DOHH2 (cell line): ENCODE measurements around the gene ZBTB25.

Experiments
- H3F3A ChIP-seq: fragments of 200-600 bp; sonication (generic), shearing (Covaris generic); 2 replicates; pipeline ENCODE4 v1.6.0; 2016; ENCODE audit warnings: antibody characterized with exemption, mild to moderate bottlenecking; ENCODE audit not compliant: control insufficient read depth, insufficient read depth
- H3K27ac ChIP-seq: fragments of 200-600 bp; sonication (generic); 2 replicates; pipeline ENCODE4 v1.5.1; 2014; ENCODE audit warnings: low read depth, mild to moderate bottlenecking, low read length, moderate library complexity
- H3K27me3 ChIP-seq: fragments of 200-600 bp; sonication (generic); 2 replicates; pipeline ENCODE4 v1.6.1; 2014; ENCODE audit warnings: mild to moderate bottlenecking, low read length, mixed read lengths; ENCODE audit not compliant: control insufficient read depth
- H3K36me3 ChIP-seq: fragments of 200-600 bp; sonication (generic); 2 replicates; pipeline ENCODE4 v1.6.1; 2014; ENCODE audit warnings: mild to moderate bottlenecking, low read length, moderate library complexity, mixed read lengths; ENCODE audit not compliant: control insufficient read depth
- H3K4me1 ChIP-seq: fragments of 200-600 bp; sonication (generic); 2 replicates; pipeline ENCODE4 v1.6.1; 2014; ENCODE audit warnings: mild to moderate bottlenecking, low read length, mixed read lengths; ENCODE audit not compliant: control insufficient read depth
- H3K4me2 ChIP-seq: fragments of 200-600 bp; sonication (generic); 2 replicates; pipeline ENCODE4 v1.6.0; 2014; ENCODE audit warnings: mild to moderate bottlenecking, low read length, moderate library complexity
- H3K4me3 ChIP-seq: fragments of 200-600 bp; sonication (generic); 2 replicates; pipeline ENCODE4 v1.5.1; 2014; ENCODE audit warnings: mild to moderate bottlenecking, low read length, mixed read lengths
- H3K79me2 ChIP-seq: fragments of 200-600 bp; sonication (generic); 2 replicates; pipeline ENCODE4 v1.6.1; 2014; ENCODE audit warnings: mild to moderate bottlenecking, low read length, mixed read lengths; ENCODE audit not compliant: control insufficient read depth
- H3K9me2 ChIP-seq: fragments of 200-600 bp; sonication (generic); replicated peaks from 2 replicates; pipeline ENCODE4 v1.6.1; 2014; ENCODE audit warnings: mild to moderate bottlenecking, low read length, mixed read lengths; ENCODE audit not compliant: control insufficient read depth
- H3K9me3 ChIP-seq: fragments of 200-600 bp; sonication (generic); 2 replicates; pipeline ENCODE4 v1.6.1; 2014; ENCODE audit warnings: antibody characterized with exemption, low read length, mixed read lengths; ENCODE audit not compliant: control insufficient read depth, insufficient read depth
- H4K20me1 ChIP-seq: fragments of 200-600 bp; sonication (generic); 2 replicates; pipeline ENCODE4 v1.6.0; 2014; ENCODE audit warnings: low read depth, mild to moderate bottlenecking, antibody characterized with exemption, low read length, moderate library complexity; ENCODE audit not compliant: control insufficient read depth, insufficient read depth
- CTCF ChIP-seq: fragments of 200-600 bp; sonication (generic); IDR thresholded peaks from one replicate; pipeline ENCODE4 v1.5.1; 2014; ENCODE audit warnings: antibody characterized with exemption, mild to moderate bottlenecking, low read depth, low read length; ENCODE audit not compliant: poor library complexity, severe bottlenecking
- EZH2phosphoT487 ChIP-seq: fragments of 200-600 bp; sonication (generic); IDR thresholded peaks from 2 replicates; pipeline ENCODE4 v1.6.1; 2017; ENCODE audit warnings: borderline replicate concordance, mild to moderate bottlenecking, antibody characterized with exemption, low read length, moderate library complexity, mixed read lengths

Gene ZBTB25

DNA sequence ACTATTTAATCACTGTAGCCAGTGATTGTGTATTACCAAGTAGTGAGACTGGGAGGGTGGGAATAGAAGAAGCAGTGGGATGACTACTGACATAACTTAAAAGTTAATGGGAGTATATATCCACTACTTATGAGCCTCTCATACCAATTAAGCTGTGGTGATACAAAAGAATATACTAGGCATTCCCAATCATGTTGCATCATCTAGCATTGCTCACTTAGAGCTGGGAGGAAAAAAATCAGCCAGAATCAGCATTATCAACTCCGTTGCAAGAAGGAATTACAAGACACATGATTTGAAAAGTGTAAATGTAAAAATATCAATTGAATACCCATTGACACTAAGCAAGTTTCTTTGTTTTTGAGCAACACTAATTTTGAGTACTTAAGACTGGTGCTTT lies 45.4 kb upstream of the ZBTB25 start:
- no peaks in the 10 kb centered on the region for H3K79me2 ChIP-seq
- H3F3A ChIP-seq: no peaks in the 10 kb centered on the region; the same call in 1 of the 2 replicates
- no peaks in the 10 kb centered on the region for H3K36me3 ChIP-seq
- H3K4me3 ChIP-seq: no peak overlapping the region
- no peak overlapping the region for H3K27ac ChIP-seq
- no peaks in the 10 kb centered on the region for H4K20me1 ChIP-seq
- no peaks in the 10 kb centered on the region for H3K9me3 ChIP-seq
- no peaks in the 10 kb centered on the region for H3K9me2 ChIP-seq
- TF ChIP-seq CTCF (no peak), EZH2phosphoT487 (no peak)
- H3K4me2 ChIP-seq: no peak overlapping the region
- H3K4me1 ChIP-seq: no peaks in the 10 kb centered on the region
- peaks cover 35% of the 10 kb centered on the region for H3K27me3 ChIP-seq

DNA sequence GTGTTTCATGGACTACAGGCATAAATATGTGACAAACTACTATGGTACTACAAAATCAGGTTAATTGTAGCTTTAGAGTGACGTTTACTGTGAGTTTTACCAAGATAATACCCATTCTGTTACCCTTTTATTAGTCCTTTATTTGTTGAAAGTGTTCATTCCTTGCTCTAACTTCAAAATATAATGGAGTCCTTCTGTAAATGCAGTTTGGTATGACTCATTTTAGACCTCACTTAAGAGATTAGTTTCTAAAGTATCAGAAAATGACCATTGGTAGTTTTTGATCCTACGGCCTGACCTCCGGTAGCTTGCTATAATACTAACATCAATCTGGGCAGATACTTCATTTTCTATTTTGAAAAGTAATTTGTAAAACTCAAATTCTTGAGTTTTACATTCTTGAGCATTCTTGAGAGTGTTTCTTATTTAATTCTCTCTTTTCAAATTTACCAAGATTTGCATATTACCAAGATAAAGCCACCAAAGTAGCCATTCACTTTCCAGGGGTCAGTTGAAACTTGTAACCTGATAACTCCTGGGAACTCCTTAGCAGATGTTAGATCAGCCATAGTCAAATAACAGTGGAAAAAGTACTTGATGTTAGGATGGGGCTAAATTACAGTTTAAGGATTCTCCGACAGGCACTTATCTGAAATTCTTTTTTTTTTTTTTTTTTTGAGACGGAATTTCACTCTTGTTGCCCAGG lies 41.1 kb upstream of the ZBTB25 start:
- H3K9me2 ChIP-seq: no peaks in the 10 kb centered on the region
- H3K4me3 ChIP-seq: no peak overlapping the region
- H3K4me2 ChIP-seq: no peak overlapping the region
- H3K36me3 ChIP-seq: no peaks in the 10 kb centered on the region
- peaks cover 12% of the 10 kb centered on the region; the same call in 1 of the 2 replicates for H3F3A ChIP-seq
- no peak overlapping the region for H3K27ac ChIP-seq
- H3K4me1 ChIP-seq: peaks cover 5% of the 10 kb centered on the region
- peaks cover 13% of the 10 kb centered on the region; the same call in 1 of the 2 replicates for H3K9me3 ChIP-seq
- peaks cover 8% of the 10 kb centered on the region for H3K27me3 ChIP-seq
- TF ChIP-seq EZH2phosphoT487 (no peak), CTCF (no peak)
- H3K79me2 ChIP-seq: no peaks in the 10 kb centered on the region
- no peaks in the 10 kb centered on the region for H4K20me1 ChIP-seq

DNA sequence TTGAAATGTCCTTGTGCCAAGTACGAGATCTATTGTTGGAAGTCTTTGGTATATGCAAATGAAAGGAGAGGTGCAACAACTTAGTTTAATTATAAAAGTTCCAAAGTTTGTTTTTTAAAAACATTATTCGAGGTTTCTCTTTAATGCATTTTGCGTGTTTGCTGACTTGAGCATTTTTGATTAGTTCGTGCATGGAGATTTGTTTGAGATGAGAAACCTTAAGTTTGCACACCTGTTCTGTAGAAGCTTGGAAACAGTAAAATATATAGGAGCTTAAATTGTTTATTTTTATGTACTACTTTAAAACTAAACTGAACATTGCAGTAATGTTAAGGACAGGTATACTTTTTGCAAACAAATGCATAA lies 39.2 kb upstream of the ZBTB25 start:
- Histone ChIP-seq H3K27me3 (no peaks in the 10 kb centered on the region), H3K4me1 (peaks cover 12% of the 10 kb centered on the region), H3K4me2 (no peak overlapping the region), H3K9me2 (no peaks in the 10 kb centered on the region), H3K4me3 (no peak overlapping the region), H3F3A (peaks cover 18% of the 10 kb centered on the region; the same call in 1 of the 2 replicates), H3K27ac (no peak overlapping the region), H3K79me2 (no peaks in the 10 kb centered on the region), H3K36me3 (no peaks in the 10 kb centered on the region), H4K20me1 (no peaks in the 10 kb centered on the region), H3K9me3 (peaks cover 13% of the 10 kb centered on the region; the same call in 1 of the 2 replicates)
- no peak for TF ChIP-seq CTCF
- no peak for TF ChIP-seq EZH2phosphoT487
